ENCODE results near the gene PRKG1. TPM values are rescaled to one million over a fixed set of nuclear protein-coding genes. Genes with fewer than 3 reads are reported as not detected.

The PRKG1 gene
- total RNA-seq, 1 experiment from 2014 or later: 0.09 TPM

DNA sequence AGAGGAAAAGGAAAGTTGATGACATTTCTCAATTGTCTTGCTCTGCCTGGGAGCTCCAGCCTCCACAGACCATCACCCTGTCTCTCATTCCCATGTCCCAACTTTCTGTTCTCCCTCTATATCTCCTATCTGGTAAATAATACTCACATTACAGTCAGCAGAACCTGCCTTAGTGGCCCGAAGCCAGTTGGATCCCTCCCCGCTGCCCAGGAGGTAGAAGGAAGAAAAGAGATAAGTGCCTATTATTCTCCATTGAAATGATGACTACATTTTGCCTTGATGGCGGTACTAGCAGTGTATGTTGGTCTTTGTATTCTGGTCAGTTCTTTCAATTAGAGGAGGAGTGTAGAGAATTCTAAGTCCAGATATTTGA, 533.2 kb downstream of the PRKG1 start:
- no TSS peak for BruUV-seq (replicated peaks)
- no peak for DNase-seq
- no peaks in the 10 kb centered on the region for H3K36me3 Mint-ChIP-seq (ENCODE audit: insufficient read depth, unreplicated experiment)
- H3K9me3 Mint-ChIP-seq (ENCODE audit: unreplicated experiment): no peaks in the 10 kb centered on the region
- H3K27me3 Mint-ChIP-seq (ENCODE audit: insufficient read depth, unreplicated experiment): peaks cover 3% of the 10 kb centered on the region
- Histone ChIP-seq H3K27me3 (replicated peaks; ENCODE audit: control insufficient read depth, insufficient read depth, low read length) (no peaks in the 10 kb centered on the region), H3K9me3 (no peaks in the 10 kb centered on the region), H3K36me3 (ENCODE audit: control insufficient read depth, insufficient read depth, low read length) (no peaks in the 10 kb centered on the region), H3K4me1 (no peaks in the 10 kb centered on the region), H3K4me3 (ENCODE audit: low read depth, low read length) (no peak overlapping the region)
- ChIA-PET POLR2A (no interaction called here), CTCF (no interaction called here)
- TF ChIP-seq, protein P1, sequence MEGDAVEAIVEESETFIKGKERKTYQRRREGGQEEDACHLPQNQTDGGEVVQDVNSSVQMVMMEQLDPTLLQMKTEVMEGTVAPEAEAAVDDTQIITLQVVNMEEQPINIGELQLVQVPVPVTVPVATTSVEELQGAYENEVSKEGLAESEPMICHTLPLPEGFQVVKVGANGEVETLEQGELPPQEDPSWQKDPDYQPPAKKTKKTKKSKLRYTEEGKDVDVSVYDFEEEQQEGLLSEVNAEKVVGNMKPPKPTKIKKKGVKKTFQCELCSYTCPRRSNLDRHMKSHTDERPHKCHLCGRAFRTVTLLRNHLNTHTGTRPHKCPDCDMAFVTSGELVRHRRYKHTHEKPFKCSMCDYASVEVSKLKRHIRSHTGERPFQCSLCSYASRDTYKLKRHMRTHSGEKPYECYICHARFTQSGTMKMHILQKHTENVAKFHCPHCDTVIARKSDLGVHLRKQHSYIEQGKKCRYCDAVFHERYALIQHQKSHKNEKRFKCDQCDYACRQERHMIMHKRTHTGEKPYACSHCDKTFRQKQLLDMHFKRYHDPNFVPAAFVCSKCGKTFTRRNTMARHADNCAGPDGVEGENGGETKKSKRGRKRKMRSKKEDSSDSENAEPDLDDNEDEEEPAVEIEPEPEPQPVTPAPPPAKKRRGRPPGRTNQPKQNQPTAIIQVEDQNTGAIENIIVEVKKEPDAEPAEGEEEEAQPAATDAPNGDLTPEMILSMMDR (IDR thresholded peaks at IDR 0.05; ENCODE audit: insufficient read depth in 1 of 2, low read depth in 1 of 2, low read length in 1 of 2, severe bottlenecking in 1 of 2, unreplicated experiment in 1 of 2): no peak
- intact Hi-C loops (cut with micrococcal nuclease; ENCODE audit: unreplicated experiment): no loop called here
- no peak overlapping the region for H3K4me3 Mint-ChIP-seq (ENCODE audit: unreplicated experiment)
- H3K4me1 Mint-ChIP-seq (ENCODE audit: low read depth, unreplicated experiment): no peaks in the 10 kb centered on the region
- no peak overlapping the region for H3K27ac Mint-ChIP-seq (ENCODE audit: unreplicated experiment)

DNA sequence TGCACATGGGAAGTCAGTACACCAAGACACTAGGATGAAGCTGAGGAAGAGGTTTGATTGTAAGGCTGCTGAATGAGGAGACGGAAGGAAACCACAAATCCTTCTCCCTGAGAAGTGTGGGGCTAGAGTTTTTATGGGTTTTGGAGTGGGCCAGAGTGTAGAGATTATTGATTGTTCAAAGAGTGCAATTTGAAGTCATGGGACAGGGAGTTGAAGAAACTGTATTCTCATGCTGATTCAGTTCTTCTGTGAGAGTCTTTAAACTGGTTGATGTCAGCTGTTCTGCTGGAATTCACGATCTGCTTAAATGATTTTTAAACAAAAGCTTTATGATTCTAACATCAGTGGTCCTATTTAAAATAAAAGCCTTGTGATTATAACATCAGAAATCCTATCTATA, 533.9 kb downstream of the PRKG1 start:
- CTCF ChIA-PET: no interaction called here
- Histone ChIP-seq H3K27me3 (replicated peaks; ENCODE audit: control insufficient read depth, insufficient read depth, low read length) (no peaks in the 10 kb centered on the region), H3K36me3 (ENCODE audit: control insufficient read depth, insufficient read depth, low read length) (no peaks in the 10 kb centered on the region), H3K4me1 (no peaks in the 10 kb centered on the region), H3K4me3 (ENCODE audit: low read depth, low read length) (no peak overlapping the region), H3K9me3 (no peaks in the 10 kb centered on the region)
- TF ChIP-seq, protein P1 (IDR thresholded peaks at IDR 0.05; ENCODE audit: insufficient read depth in 1 of 2, low read depth in 1 of 2, low read length in 1 of 2, severe bottlenecking in 1 of 2, unreplicated experiment in 1 of 2): no peak
- no peaks in the 10 kb centered on the region for H3K36me3 Mint-ChIP-seq (ENCODE audit: insufficient read depth, unreplicated experiment)
- H3K4me1 Mint-ChIP-seq (ENCODE audit: low read depth, unreplicated experiment): no peaks in the 10 kb centered on the region
- POLR2A ChIA-PET: no interaction called here
- no peak overlapping the region for H3K27ac Mint-ChIP-seq (ENCODE audit: unreplicated experiment)
- intact Hi-C loops (cut with micrococcal nuclease; ENCODE audit: unreplicated experiment): no loop called here
- no peak for DNase-seq
- H3K27me3 Mint-ChIP-seq (ENCODE audit: insufficient read depth, unreplicated experiment): peaks cover 3% of the 10 kb centered on the region
- no TSS peak for BruUV-seq (replicated peaks)
- H3K4me3 Mint-ChIP-seq (ENCODE audit: unreplicated experiment): no peak overlapping the region
- H3K9me3 Mint-ChIP-seq (ENCODE audit: unreplicated experiment): no peaks in the 10 kb centered on the region

DNA sequence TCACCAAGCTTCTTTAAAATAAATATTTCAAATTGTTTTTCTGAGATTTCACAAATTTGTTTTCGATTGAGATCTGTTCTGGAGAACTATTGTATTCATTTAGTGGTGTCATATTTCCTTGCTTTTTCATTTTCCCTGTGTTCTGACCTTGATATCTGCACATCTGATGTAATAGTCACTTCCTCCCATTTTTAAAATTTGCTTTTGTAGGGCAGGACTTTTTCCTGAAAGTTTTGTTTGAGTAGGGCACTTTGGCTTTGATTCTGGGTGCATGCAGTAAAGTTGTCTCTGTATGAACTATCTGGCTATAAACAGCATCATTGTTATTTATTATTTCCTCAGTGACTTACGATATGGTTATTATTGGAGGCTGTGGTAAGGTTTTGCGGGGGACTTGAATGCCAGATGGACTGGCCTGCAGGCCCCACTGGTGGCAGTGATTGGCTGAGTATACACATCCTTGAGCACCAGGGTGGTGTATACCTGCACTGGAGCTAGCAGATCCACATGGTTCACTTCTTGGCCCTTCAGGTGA, 541.5 kb downstream of the PRKG1 start:
- TF ChIP-seq, protein P1 (IDR thresholded peaks at IDR 0.05; ENCODE audit: insufficient read depth in 1 of 2, low read depth in 1 of 2, low read length in 1 of 2, severe bottlenecking in 1 of 2, unreplicated experiment in 1 of 2): no peak
- no peak overlapping the region for H3K4me3 ChIP-seq (ENCODE audit: low read depth, low read length)
- CTCF ChIA-PET: no interaction called here
- H3K36me3 Mint-ChIP-seq (ENCODE audit: insufficient read depth, unreplicated experiment): no peaks in the 10 kb centered on the region
- intact Hi-C loops (cut with micrococcal nuclease; ENCODE audit: unreplicated experiment): no loop called here
- no peaks in the 10 kb centered on the region for H3K9me3 Mint-ChIP-seq (ENCODE audit: unreplicated experiment)
- peaks cover 9% of the 10 kb centered on the region for H3K27me3 Mint-ChIP-seq (ENCODE audit: insufficient read depth, unreplicated experiment)
- H3K9me3 ChIP-seq: no peaks in the 10 kb centered on the region
- no peak overlapping the region for H3K27ac Mint-ChIP-seq (ENCODE audit: unreplicated experiment)
- H3K4me1 ChIP-seq: no peaks in the 10 kb centered on the region
- no peaks in the 10 kb centered on the region for H3K4me1 Mint-ChIP-seq (ENCODE audit: low read depth, unreplicated experiment)
- H3K27me3 ChIP-seq (replicated peaks; ENCODE audit: control insufficient read depth, insufficient read depth, low read length): no peaks in the 10 kb centered on the region; the same call in 1 of the 2 replicates
- no peak for DNase-seq
- POLR2A ChIA-PET: no interaction called here
- H3K4me3 Mint-ChIP-seq (ENCODE audit: unreplicated experiment): no peak overlapping the region
- no TSS peak for BruUV-seq (replicated peaks)
- H3K36me3 ChIP-seq (ENCODE audit: control insufficient read depth, insufficient read depth, low read length): no peaks in the 10 kb centered on the region

Measured in Caco-2 (cell line).